Measurements from ENCODE around the gene HDAC4.

DNA sequence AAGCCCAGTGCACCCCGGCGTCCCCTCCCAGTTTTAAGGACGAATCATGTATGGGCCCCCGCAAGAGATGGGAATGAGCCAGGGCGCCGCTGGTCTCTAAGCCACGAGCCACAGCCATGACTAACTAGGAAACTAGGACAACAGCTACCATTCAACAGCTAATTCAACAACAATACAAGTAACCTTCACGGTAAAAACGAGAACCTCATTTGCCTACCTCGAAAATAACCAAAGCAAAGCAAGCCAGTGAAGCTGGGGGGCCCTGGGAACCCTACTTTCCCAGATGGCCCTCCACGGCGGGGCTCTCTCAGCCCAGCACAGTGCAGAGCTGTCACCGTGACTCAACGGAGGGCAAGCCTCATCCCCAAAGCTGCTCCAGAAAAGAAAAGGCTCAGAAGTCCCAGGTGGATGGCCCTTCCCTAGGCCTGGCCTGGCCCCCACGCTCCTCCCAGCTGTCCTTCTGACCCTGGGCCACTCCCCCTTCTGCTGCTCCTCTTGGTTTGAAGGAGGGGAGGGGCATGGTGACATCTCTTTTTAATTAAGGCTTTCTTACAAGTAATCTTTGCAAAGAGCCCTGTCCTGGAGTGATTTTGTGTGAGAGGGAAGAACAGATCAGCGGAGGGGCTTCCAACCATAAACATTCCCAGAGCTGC, 126.3 kb downstream of the HDAC4 start:
- TF ChIP-seq, protein P1, sequence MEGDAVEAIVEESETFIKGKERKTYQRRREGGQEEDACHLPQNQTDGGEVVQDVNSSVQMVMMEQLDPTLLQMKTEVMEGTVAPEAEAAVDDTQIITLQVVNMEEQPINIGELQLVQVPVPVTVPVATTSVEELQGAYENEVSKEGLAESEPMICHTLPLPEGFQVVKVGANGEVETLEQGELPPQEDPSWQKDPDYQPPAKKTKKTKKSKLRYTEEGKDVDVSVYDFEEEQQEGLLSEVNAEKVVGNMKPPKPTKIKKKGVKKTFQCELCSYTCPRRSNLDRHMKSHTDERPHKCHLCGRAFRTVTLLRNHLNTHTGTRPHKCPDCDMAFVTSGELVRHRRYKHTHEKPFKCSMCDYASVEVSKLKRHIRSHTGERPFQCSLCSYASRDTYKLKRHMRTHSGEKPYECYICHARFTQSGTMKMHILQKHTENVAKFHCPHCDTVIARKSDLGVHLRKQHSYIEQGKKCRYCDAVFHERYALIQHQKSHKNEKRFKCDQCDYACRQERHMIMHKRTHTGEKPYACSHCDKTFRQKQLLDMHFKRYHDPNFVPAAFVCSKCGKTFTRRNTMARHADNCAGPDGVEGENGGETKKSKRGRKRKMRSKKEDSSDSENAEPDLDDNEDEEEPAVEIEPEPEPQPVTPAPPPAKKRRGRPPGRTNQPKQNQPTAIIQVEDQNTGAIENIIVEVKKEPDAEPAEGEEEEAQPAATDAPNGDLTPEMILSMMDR (conservative IDR thresholded peaks at IDR 0.05): no peak
- TF ChIP-seq EZH2 (IDR thresholded peaks at IDR 0.05; ENCODE audit: low read depth): no peak
